Esophagus (tissue), 2 donors: Measurements from ENCODE around the gene PCF11. TPM values are rescaled to one million over a fixed set of nuclear protein-coding genes. Genes with fewer than 3 reads are reported as not detected.

ENCODE experiments used
- polyA plus RNA-seq, 2 donors: library from polyadenylated mRNA; stranded (reverse); fragments of 200-250 nt; gene quantifications; one replicate each; pipeline ENCODE4 v1.2.3, GENCODE V29; 2013
- donor health status: healthy with polysubstance abuse.
- donor health status: Bipolar disorder and iron deficiency.

PCF11 gene
- polyA plus RNA-seq, 2 donors = 24.7 to 38.7 TPM

Other genes starting within 250 kb of the PCF11 start
- 1 to 10 TPM in 1 of 2 donors, under 1 TPM in 1; 0.90 to 1.8 TPM for gene RAB30, start 85.2 kb upstream of the PCF11 start, polyA plus RNA-seq
- gene ANKRD42, start 36.6 kb downstream of the PCF11 start, polyA plus RNA-seq = 1 to 10 TPM; 2.2 to 3.1 TPM
- 10 to 100 TPM; 27.3 to 38.4 TPM for gene CCDC90B, start 129.2 kb downstream of the PCF11 start, polyA plus RNA-seq